ENCODE results near the gene LRRC4B. TPM values are rescaled to one million over a fixed set of nuclear protein-coding genes. Genes with fewer than 3 reads are reported as not detected.

Gene LRRC4B
- total RNA-seq, 1 donor from 2014 or later: 0.07 TPM

GRCh38 chr19:50507376-50507775 is 60.9 kb downstream of the LRRC4B start:
- no peak for DNase-seq (ENCODE audit: low read depth, low spot score)

GRCh38 chr19:50506700-50507099 is 61.5 kb downstream of the LRRC4B start:
- DNase-seq (ENCODE audit: low read depth, low spot score): no peak

GRCh38 chr19:50505856-50506611 is 62.2 kb downstream of the LRRC4B start:
- DNase-seq (ENCODE audit: low read depth, low spot score): no peak

- DNase-seq (ENCODE audit: low read depth, low spot score): no peak
Observed at GRCh38 chr19:50501568-50502475, 66.4 kb downstream of the LRRC4B start.

GRCh38 chr19:50501186-50501567 is 67.1 kb downstream of the LRRC4B start:
- no peak for DNase-seq (ENCODE audit: low read depth, low spot score)

GRCh38 chr19:50500753-50501151 is 67.5 kb downstream of the LRRC4B start:
- DNase-seq (ENCODE audit: low read depth, low spot score): no peak

- DNase-seq (ENCODE audit: low read depth, low spot score): no peak
Observed at GRCh38 chr19:50500060-50500752, 68.0 kb downstream of the LRRC4B start.

GRCh38 chr19:50498219-50499056 is 69.8 kb downstream of the LRRC4B start:
- DNase-seq (ENCODE audit: low read depth, low spot score): no peak

- DNase-seq (ENCODE audit: low read depth, low spot score): no peak
Observed at GRCh38 chr19:50497022-50497405, 71.2 kb downstream of the LRRC4B start.

- DNase-seq (ENCODE audit: low read depth, low spot score): no peak
Observed at GRCh38 chr19:50496189-50497021, 71.8 kb downstream of the LRRC4B start.

GRCh38 chr19:50495020-50495531 is 73.2 kb downstream of the LRRC4B start:
- no peak for DNase-seq (ENCODE audit: low read depth, low spot score)

GRCh38 chr19:50494186-50495019 is 73.8 kb downstream of the LRRC4B start:
- no peak for DNase-seq (ENCODE audit: low read depth, low spot score)

- DNase-seq (ENCODE audit: low read depth, low spot score): no peak
Observed at GRCh38 chr19:50493171-50493570, 75.1 kb downstream of the LRRC4B start.

- DNase-seq (ENCODE audit: low read depth, low spot score): no peak
Observed at GRCh38 chr19:50492303-50493052, 75.8 kb downstream of the LRRC4B start.

GRCh38 chr19:50490991-50491472 is 77.2 kb downstream of the LRRC4B start:
- no peak for DNase-seq (ENCODE audit: low read depth, low spot score)

GRCh38 chr19:50490411-50490811 is 77.8 kb downstream of the LRRC4B start:
- DNase-seq (ENCODE audit: low read depth, low spot score): no peak

GRCh38 chr19:50489461-50490011 is 78.7 kb downstream of the LRRC4B start:
- DNase-seq (ENCODE audit: low read depth, low spot score): no peak

Data from pulmonary artery endothelial cell (primary cell).